HepG2 (cell line): ENCODE data around the gene ZFAND2B. TPM values are rescaled to one million over a fixed set of nuclear protein-coding genes. Genes with fewer than 3 reads are reported as not detected.

Experiments used
- KIAA2018 ChIP-seq: sonication (generic); formaldehyde crosslinking; IDR thresholded peaks from 2 replicates; pipeline ENCODE4 v1.5.0; 2020; ENCODE audit warnings: mild to moderate bottlenecking, missing genetic modification reagents, borderline replicate concordance
- ZBTB10 ChIP-seq: sonication (generic); formaldehyde crosslinking; IDR thresholded peaks from 2 replicates; pipeline ENCODE4 v1.4.0; 2020; ENCODE audit warnings: missing genetic modification reagents, borderline replicate concordance
- ZMAT5 ChIP-seq: sonication (generic); formaldehyde crosslinking; IDR thresholded peaks from 2 replicates; pipeline ENCODE4 v1.5.0; 2020; ENCODE audit warnings: mild to moderate bottlenecking, low read depth, missing genetic modification reagents, borderline replicate concordance
- polyA plus RNA-seq, 8 experiments: library from polyadenylated mRNA; depleted of rRNA in 3 of 8; stranded (reverse) in 7 of 8; unstranded in 1 of 8; fragments of >200 nt; fragmentation: Illumina TruSeq in 4 of 8; extraction: Trizol in 4 of 8; gene quantifications; 2 replicates each; pipeline versions ENCODE4 v1.2.1 to v1.2.3, GENCODE V29; 2011 to 2016; ENCODE audit warnings: low read depth in 4 of 8, missing spikeins in 1 of 8, mixed read lengths in 1 of 8; ENCODE audit not compliant: insufficient read depth in 1 of 8
- total RNA-seq, 5 experiments: library from RNA; depleted of rRNA; stranded (reverse); fragments of >200 nt; fragmentation: Illumina TruSeq; extraction: Trizol; gene quantifications; 2 replicates each; pipeline ENCODE4 v1.2.3, GENCODE V29; 2016; ENCODE audit warnings: low read depth in 1 of 5

Gene ZFAND2B
- total and polyA plus RNA-seq, 2 of the 13 experiments (the other 11 are each of a cell fraction or from before 2014, with no cell fraction given), result 53.3 to 115 TPM

- TF ChIP-seq ZBTB10 (CRISPR knock-in tag) (no peak), ZMAT5 (CRISPR knock-in tag) (no peak), KIAA2018 (CRISPR knock-in tag) (no peak)
Measured at GRCh38 chr2:219199470-219200211, 6.9 kb upstream of the ZFAND2B start (continued).
